Coronary artery (tissue), 2 donors: Measurements from ENCODE around the gene IRGQ.
"Not testable (repeated sequence)": the region's sequence is repeated elsewhere in the genome, so short reads cannot be mapped to it uniquely, and the experiment has no call there.

Experiments used
- DNase-seq: peaks from one replicate; pipeline ENCODE4 v3.0.0-alpha.2; 2017; ENCODE audit warnings: low spot score
- H3K27ac ChIP-seq, 2 donors: fragments of 200-600 bp; sonication (generic); one replicate each; pipeline ENCODE4 v1.5.1; 2016 to 2019
- H3K4me3 ChIP-seq: fragments of 200-600 bp; sonication (generic); 2 replicates; pipeline ENCODE4 v1.5.1; 2016; ENCODE audit warnings: mild to moderate bottlenecking, moderate library complexity
- CTCF ChIP-seq: fragments of 200-600 bp; sonication (generic); IDR thresholded peaks from one replicate; pipeline ENCODE4 v1.5.1; 2019; ENCODE audit warnings: antibody characterized with exemption

The IRGQ gene

GRCh38 chr19:43606569-43607229 is 10.8 kb upstream of the IRGQ start:
- H3K27ac ChIP-seq: no peak overlapping the region
- no peak for TF ChIP-seq CTCF
- no peak for DNase-seq
- H3K4me3 ChIP-seq: no peak overlapping the region

DNA sequence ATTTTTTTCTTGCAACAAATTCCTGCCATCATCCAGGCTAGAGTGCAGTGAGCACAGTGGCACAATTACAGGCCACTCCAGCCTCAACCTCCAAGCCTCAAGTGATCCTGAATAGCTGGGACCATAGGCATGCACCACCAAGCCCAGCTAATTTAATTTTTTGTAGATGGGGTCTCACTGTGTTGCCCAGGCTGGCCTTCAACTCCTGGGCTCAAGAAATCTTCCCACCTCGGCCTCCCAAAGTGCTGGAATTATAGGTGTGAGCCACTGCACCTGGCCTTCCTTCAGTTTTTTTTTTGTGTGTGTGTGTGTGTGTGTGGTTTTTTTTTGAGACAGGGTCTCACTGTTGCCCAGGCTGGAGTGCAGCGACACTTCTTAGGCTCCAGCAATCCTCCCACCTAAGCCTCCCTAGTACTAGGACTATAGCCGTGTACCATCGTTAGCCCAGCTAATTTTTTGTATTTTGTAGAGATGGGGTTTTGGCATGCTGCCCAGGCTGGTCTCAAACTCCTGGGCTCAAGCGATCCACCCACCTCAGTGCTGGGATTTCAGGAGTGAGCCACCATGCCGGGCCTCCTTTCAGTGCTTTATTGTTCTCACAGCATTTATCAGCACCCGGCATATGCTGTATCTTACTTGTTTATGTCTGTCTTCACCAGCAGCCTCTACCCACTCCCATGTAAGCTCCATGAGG is 10.1 kb upstream of the IRGQ start:
- DNase-seq: no peak
- Histone ChIP-seq H3K27ac (no peak overlapping the region), H3K4me3 (no peak overlapping the region)
- TF ChIP-seq CTCF: no peak

- H3K4me3 ChIP-seq, H3K27ac ChIP-seq, DNase-seq: not testable (repeated sequence)
These were observed 4.4 kb upstream of the IRGQ start for GRCh38 chr19:43600326-43600725.

GRCh38 chr19:43599635-43600295 is 3.8 kb upstream of the IRGQ start:
- Histone ChIP-seq H3K4me3 (no peak overlapping the region), H3K27ac (no peak overlapping the region)
- no peak for DNase-seq
- TF ChIP-seq CTCF: no peak

DNA sequence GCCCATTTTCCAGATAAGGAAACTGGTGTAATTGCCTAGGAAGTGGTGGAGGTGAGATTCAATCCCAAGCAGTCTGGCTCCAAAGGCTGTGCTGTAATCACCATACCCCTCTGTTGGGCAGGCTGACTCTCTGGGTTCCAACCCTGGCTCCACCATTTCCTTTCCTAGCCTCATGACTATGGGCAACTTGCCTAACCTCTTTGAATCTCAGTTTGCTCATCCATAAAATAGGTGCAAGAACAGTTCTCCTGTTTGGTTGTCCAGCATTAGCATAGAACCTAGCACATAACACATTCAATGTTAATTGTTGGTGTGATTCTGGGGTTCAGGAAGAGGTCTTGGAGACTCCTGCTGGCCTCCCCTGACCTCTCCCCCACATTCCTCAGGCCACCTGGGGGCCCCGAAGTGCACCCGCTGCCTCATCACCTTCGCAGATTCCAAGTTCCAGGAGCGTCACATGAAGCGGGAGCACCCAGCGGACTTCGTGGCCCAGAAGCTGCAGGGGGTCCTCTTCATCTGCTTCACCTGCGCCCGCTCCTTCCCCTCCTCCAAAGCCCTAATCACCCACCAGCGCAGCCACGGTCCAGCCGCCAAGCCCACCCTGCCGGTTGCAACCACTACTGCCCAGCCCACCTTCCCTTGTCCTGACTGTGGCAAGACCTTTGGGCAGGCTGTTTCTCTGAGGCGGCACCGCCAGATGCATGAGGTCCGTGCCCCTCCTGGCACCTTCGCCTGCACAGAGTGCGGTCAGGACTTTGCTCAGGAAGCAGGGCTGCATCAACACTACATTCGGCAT is 2.7 kb upstream of the IRGQ start:
- Histone ChIP-seq H3K27ac (no peak overlapping the region), H3K4me3 (no peak overlapping the region)
- no peak for TF ChIP-seq CTCF
- DNase-seq: no peak

DNA sequence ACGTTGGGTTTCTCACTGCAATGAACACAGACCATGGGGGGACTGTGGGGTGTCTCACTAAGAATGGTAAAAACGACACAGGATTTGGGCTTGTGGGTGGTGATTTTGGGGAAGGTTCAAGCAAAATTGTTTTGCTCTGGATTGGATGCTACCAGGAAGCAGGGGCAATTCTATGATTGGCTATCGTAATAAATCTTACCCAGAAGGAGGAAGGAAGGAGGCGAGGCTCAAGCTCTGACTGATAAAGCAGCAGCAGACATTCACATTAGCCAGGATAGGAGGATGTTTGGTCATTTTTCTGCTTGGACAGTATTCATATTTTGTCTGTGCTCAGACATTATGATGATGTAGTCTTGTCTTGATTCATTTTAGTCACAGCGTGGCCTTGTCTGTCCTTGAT is 1.9 kb upstream of the IRGQ start:
- Histone ChIP-seq H3K27ac (no peak overlapping the region), H3K4me3 (peak overlapping the region; percentile 67)
- TF ChIP-seq CTCF: no peak
- no peak for DNase-seq

DNA sequence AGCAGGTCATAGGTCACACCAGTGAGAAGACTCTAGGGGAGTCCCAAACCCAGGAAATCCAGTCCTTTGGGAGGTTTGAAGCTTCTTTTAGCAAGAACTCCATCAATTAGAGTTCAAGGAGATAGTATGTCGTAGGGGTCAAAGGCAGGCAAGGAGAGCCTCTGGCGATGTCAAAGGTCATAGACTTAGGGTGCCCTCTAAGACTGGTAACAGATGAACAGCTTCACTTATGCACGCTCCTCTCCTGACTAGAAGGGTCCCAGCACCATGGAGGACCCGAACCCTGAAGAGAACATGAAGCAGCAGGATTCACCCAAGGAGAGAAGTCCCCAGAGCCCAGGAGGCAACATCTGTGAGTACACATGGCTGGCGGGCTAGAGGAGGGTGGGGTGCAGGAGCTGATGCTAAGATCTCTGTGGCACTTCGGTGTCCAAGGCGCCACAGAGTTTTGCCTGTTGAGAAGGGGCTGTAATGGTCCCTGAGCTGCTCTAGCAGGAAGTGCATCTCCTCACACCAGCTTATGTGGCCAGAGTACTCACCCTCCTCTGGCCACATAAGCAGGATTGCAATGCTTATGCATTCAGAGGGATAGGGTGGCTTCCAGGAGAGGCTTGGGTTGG is 1.0 kb upstream of the IRGQ start:
- Histone ChIP-seq H3K27ac (peak overlapping the region; percentile 76 to 97), H3K4me3 (peak overlapping the region; percentile 67)
- no peak for TF ChIP-seq CTCF
- DNase-seq: no peak
